Small intestine (tissue), 7 donors: Measurements from ENCODE around the gene VWDE. TPM values are rescaled to one million over a fixed set of nuclear protein-coding genes. Genes with fewer than 3 reads are reported as not detected.

Experiments
- DNase-seq, 2 donors: peaks; one replicate each; pipeline versions ENCODE4 v3.0.0 to v3.0.0-alpha.2; 2013
- FAIRE-seq: peaks from 2 replicates; lab custom pipeline; 2012; peaks lifted over from hg19 to GRCh38; lab: Jason Lieb, UNC
- H3K27ac ChIP-seq, 3 donors: one replicate each; pipeline ENCODE4 v1.5.1; 2013; ENCODE audit warnings: low read length in 2 of 3, mild to moderate bottlenecking in 2 of 3, control low read depth in 1 of 3, inconsistent platforms in 1 of 3, low read depth in 1 of 3, moderate library complexity in 1 of 3
- H3K27me3 ChIP-seq, 3 donors: one replicate each; pipeline ENCODE4 v1.6.1; 2013; ENCODE audit warnings: low read length in 3 of 3, inconsistent platforms in 1 of 3; ENCODE audit not compliant: control insufficient read depth in 3 of 3, insufficient read depth in 3 of 3
- H3K36me3 ChIP-seq, 3 donors: one replicate each; pipeline ENCODE4 v1.6.1; 2013; ENCODE audit warnings: low read length in 3 of 3, inconsistent platforms in 1 of 3, low read depth in 1 of 3, mild to moderate bottlenecking in 1 of 3, moderate library complexity in 1 of 3; ENCODE audit not compliant: control insufficient read depth in 3 of 3, insufficient read depth in 2 of 3
- H3K4me1 ChIP-seq, 3 donors: one replicate each; pipeline ENCODE4 v1.6.1; 2013; ENCODE audit warnings: low read length in 2 of 3, inconsistent platforms in 1 of 3, low read depth in 1 of 3, mild to moderate bottlenecking in 1 of 3, moderate library complexity in 1 of 3; ENCODE audit not compliant: control insufficient read depth in 3 of 3, insufficient read depth in 2 of 3
- H3K4me3 ChIP-seq, 3 donors: one replicate each; pipeline ENCODE4 v1.5.1; 2013; ENCODE audit warnings: low read length in 3 of 3, control low read depth in 1 of 3, inconsistent platforms in 1 of 3, low read depth in 1 of 3, mild to moderate bottlenecking in 1 of 3, moderate library complexity in 1 of 3
- H3K9me3 ChIP-seq, 2 donors: one replicate each; pipeline ENCODE4 v1.6.1; 2013; ENCODE audit warnings: low read depth in 1 of 2, low read length in 1 of 2; ENCODE audit not compliant: control insufficient read depth in 2 of 2, insufficient read depth in 1 of 2
- WGBS, 3 donors: extraction: QIAGEN DNeasy Blood & Tissue Kit; methylation state at CpG; one replicate each; pipeline ENCODE4 v1.1.7; 2013; 5-methylcytosine and 5-hydroxymethylcytosine counted together
- polyA plus RNA-seq, 4 donors: library from polyadenylated mRNA; stranded (reverse) in 3 of 4; unstranded in 1 of 4; fragments of 200-250 nt in 3 of 4; fragments of 120-200 nt in 1 of 4; gene quantifications; one replicate each; pipeline versions ENCODE4 v1.2.1 to v1.2.3, GENCODE V29; 2013
- donor health status: healthy with polysubstance abuse.
- donor health status: control.
- donor health status: control.
- donor health status: Bipolar disorder and iron deficiency.
- donor health status: healthy.

VWDE gene
- polyA plus RNA-seq, 4 donors = 0.01 to 0.35 TPM; not detected in 2

GRCh38 chr7:12431886-12432556 is 28.4 kb upstream of the VWDE start:
- H3K4me3 ChIP-seq = no peak overlapping the region
- H3K27me3 ChIP-seq = no peaks in the 10 kb centered on the region
- peaks cover 0 to 2% of the 10 kb centered on the region in 2 donors for H3K9me3 ChIP-seq
- FAIRE-seq (no peak), DNase-seq (no peak)
- no peaks in the 10 kb centered on the region for H3K4me1 ChIP-seq
- H3K36me3 ChIP-seq = no peaks in the 10 kb centered on the region
- WGBS, 3 donors = 68 to 74% (median 73%) methylated on average over 11 of the region's 11 CpGs
- H3K27ac ChIP-seq = no peak overlapping the region

GRCh38 chr7:12425311-12425710 is 21.6 kb upstream of the VWDE start:
- FAIRE-seq (no peak), DNase-seq (no peak)
- WGBS, 3 donors = 30 to 48% (median 39%) methylated on average over 1 of the region's 1 CpG
- no peaks in the 10 kb centered on the region for H3K27me3 ChIP-seq
- H3K36me3 ChIP-seq = no peaks in the 10 kb centered on the region
- H3K4me1 ChIP-seq = no peaks in the 10 kb centered on the region
- no peak overlapping the region for H3K27ac ChIP-seq
- H3K9me3 ChIP-seq = peaks cover 0 to 2% of the 10 kb centered on the region in 2 donors
- no peak overlapping the region for H3K4me3 ChIP-seq

GRCh38 chr7:12423997-12424745 is 20.5 kb upstream of the VWDE start:
- DNase-seq = no peak
- H3K36me3 ChIP-seq = no peaks in the 10 kb centered on the region
- no peak overlapping the region for H3K4me3 ChIP-seq
- FAIRE-seq = no peak
- no peak overlapping the region for H3K27ac ChIP-seq
- peaks cover 0 to 2% of the 10 kb centered on the region in 2 donors for H3K9me3 ChIP-seq
- WGBS, 3 donors = 65 to 74% (median 68%) methylated on average over 12 of the region's 12 CpGs
- no peaks in the 10 kb centered on the region for H3K27me3 ChIP-seq
- no peaks in the 10 kb centered on the region for H3K4me1 ChIP-seq

- Histone ChIP-seq H3K27me3 (no peaks in the 10 kb centered on the region), H3K9me3 (peaks cover 0 to 2% of the 10 kb centered on the region in 2 donors), H3K36me3 (no peaks in the 10 kb centered on the region), H3K4me3 (no peak overlapping the region), H3K27ac (no peak overlapping the region), H3K4me1 (no peaks in the 10 kb centered on the region)
- DNase-seq (no peak), FAIRE-seq (no peak)
- WGBS, 3 donors = 54 to 68% (median 60%) methylated on average over 8 of the region's 8 CpGs
Measured at GRCh38 chr7:12423355-12423996, 19.8 kb upstream of the VWDE start.

GRCh38 chr7:12422554-12423320 is 19.1 kb upstream of the VWDE start:
- DNase-seq = no peak
- Histone ChIP-seq H3K36me3 (no peaks in the 10 kb centered on the region), H3K4me1 (no peaks in the 10 kb centered on the region), H3K27me3 (no peaks in the 10 kb centered on the region), H3K4me3 (no peak overlapping the region), H3K9me3 (peaks cover 0 to 2% of the 10 kb centered on the region in 2 donors), H3K27ac (no peak overlapping the region)
- WGBS, 3 donors = 62 to 69% (median 65%) methylated on average over 4 of the region's 4 CpGs
- no peak for FAIRE-seq

GRCh38 chr7:12418452-12418851 is 14.8 kb upstream of the VWDE start:
- Histone ChIP-seq H3K9me3 (no peaks in the 10 kb centered on the region), H3K36me3 (no peaks in the 10 kb centered on the region), H3K27ac (no peak overlapping the region), H3K27me3 (no peaks in the 10 kb centered on the region), H3K4me3 (no peak overlapping the region), H3K4me1 (no peaks in the 10 kb centered on the region)
- DNase-seq = no peak
- FAIRE-seq = no peak

- DNase-seq = no peak
- Histone ChIP-seq H3K27ac (no peak overlapping the region), H3K4me1 (no peaks in the 10 kb centered on the region), H3K36me3 (no peaks in the 10 kb centered on the region), H3K4me3 (no peak overlapping the region), H3K27me3 (no peaks in the 10 kb centered on the region), H3K9me3 (no peaks in the 10 kb centered on the region)
- no peak for FAIRE-seq
Measured at GRCh38 chr7:12415072-12415471, 11.4 kb upstream of the VWDE start.

- no peak overlapping the region for H3K27ac ChIP-seq
- H3K9me3 ChIP-seq = no peaks in the 10 kb centered on the region
- 85 to 96% (median 86%) methylated on average over 1 of the region's 1 CpG for WGBS, 3 donors
- no peak for DNase-seq
- no peaks in the 10 kb centered on the region for H3K27me3 ChIP-seq
- no peak overlapping the region for H3K4me3 ChIP-seq
- FAIRE-seq = no peak
- H3K36me3 ChIP-seq = no peaks in the 10 kb centered on the region
- H3K4me1 ChIP-seq = no peaks in the 10 kb centered on the region
Measured at GRCh38 chr7:12412407-12412806, 8.7 kb upstream of the VWDE start.
